Measurements from ENCODE around the gene RIC1.
"Not testable (repeated sequence)": the region's sequence is repeated elsewhere in the genome, so short reads cannot be mapped to it uniquely, and the experiment has no call there.

The RIC1 gene

GRCh38 chr9:5628530-5629311 lies at the start of gene RIC1:
Gene RIC1 (plus strand): TSS chr9:5629107. CDS start chr9:5629310, 203 bp downstream.
- Histone ChIP-seq H3K27me3 (ENCODE audit: insufficient read depth, low read length) (no peaks in the 10 kb centered on the region), H3F3A (ENCODE audit: insufficient read depth, low read length) (peaks cover 14% of the 10 kb centered on the region), H3K36me3 (ENCODE audit: insufficient read depth, low read length) (peaks cover 2% of the 10 kb centered on the region), H3K4me2 (ENCODE audit: low read length) (peak within 1 kb of the TSS; percentile 95), H3K27ac (ENCODE audit: low read depth, low read length, poor library complexity, severe bottlenecking) (peak within 1 kb of the TSS; percentile 99), H2AFZ (ENCODE audit: low read length) (no peak within 1 kb of the TSS), H4K20me1 (ENCODE audit: insufficient read depth, low read length) (no peaks in the 10 kb centered on the region; the same call in 1 of the 2 replicates), H3K4me3 (ENCODE audit: low read depth, low read length, poor library complexity, severe bottlenecking) (peak within 1 kb of the TSS; percentile 68), H3K9me3 (ENCODE audit: low read length) (peaks cover under 1% of the 10 kb centered on the region; the same call in 1 of the 2 replicates), H3K9me2 (ENCODE audit: low read depth, low read length) (no peaks in the 10 kb centered on the region), H3K79me2 (ENCODE audit: insufficient read depth, low read length) (peaks cover 68% of the 10 kb centered on the region), H3K9ac (ENCODE audit: low read length) (peak within 1 kb of the TSS; percentile 82), H3K4me1 (ENCODE audit: insufficient read depth, low read length, severe bottlenecking) (peaks cover 70% of the 10 kb centered on the region)
- TF ChIP-seq EZH2 (IDR thresholded peaks at IDR 0.05; ENCODE audit: borderline replicate concordance, low read length) (no peak), CTCF (IDR thresholded peaks at IDR 0.05; ENCODE audit: low read length) (no peak)

GRCh38 chr9:5579881-5580280 lies 49.0 kb upstream of the RIC1 start:
- TF ChIP-seq EZH2 (IDR thresholded peaks at IDR 0.05; ENCODE audit: borderline replicate concordance, low read length) (no peak), CTCF (IDR thresholded peaks at IDR 0.05; ENCODE audit: low read length) (no peak)
- no peak overlapping the region for H2AFZ ChIP-seq (ENCODE audit: low read length)
- H3K9me3 ChIP-seq (ENCODE audit: low read length): no peaks in the 10 kb centered on the region
- no peaks in the 10 kb centered on the region for H3K9me2 ChIP-seq (ENCODE audit: low read depth, low read length)
- no peaks in the 10 kb centered on the region for H3K36me3 ChIP-seq (ENCODE audit: insufficient read depth, low read length)
- H4K20me1 ChIP-seq (ENCODE audit: insufficient read depth, low read length): no peaks in the 10 kb centered on the region
- H3K4me2 ChIP-seq (ENCODE audit: low read length): no peak overlapping the region
- H3K9ac ChIP-seq (ENCODE audit: low read length): no peak overlapping the region
- H3K27me3 ChIP-seq (ENCODE audit: insufficient read depth, low read length): no peaks in the 10 kb centered on the region
- H3K79me2 ChIP-seq (ENCODE audit: insufficient read depth, low read length): no peaks in the 10 kb centered on the region
- no peak overlapping the region for H3K27ac ChIP-seq (ENCODE audit: low read depth, low read length, poor library complexity, severe bottlenecking)
- no peak overlapping the region for H3K4me3 ChIP-seq (ENCODE audit: low read depth, low read length, poor library complexity, severe bottlenecking)
- H3F3A ChIP-seq (ENCODE audit: insufficient read depth, low read length): no peaks in the 10 kb centered on the region
- peaks cover 31% of the 10 kb centered on the region for H3K4me1 ChIP-seq (ENCODE audit: insufficient read depth, low read length, severe bottlenecking)

- Histone ChIP-seq H3F3A (ENCODE audit: insufficient read depth, low read length) (no peaks in the 10 kb centered on the region), H2AFZ (ENCODE audit: low read length) (no peak overlapping the region), H3K4me2 (ENCODE audit: low read length) (no peak overlapping the region), H3K27ac (ENCODE audit: low read depth, low read length, poor library complexity, severe bottlenecking) (no peak overlapping the region), H3K27me3 (ENCODE audit: insufficient read depth, low read length) (no peaks in the 10 kb centered on the region), H3K36me3 (ENCODE audit: insufficient read depth, low read length) (no peaks in the 10 kb centered on the region), H3K4me1 (ENCODE audit: insufficient read depth, low read length, severe bottlenecking) (peaks cover 31% of the 10 kb centered on the region), H4K20me1 (ENCODE audit: insufficient read depth, low read length) (no peaks in the 10 kb centered on the region), H3K9me3 (ENCODE audit: low read length) (no peaks in the 10 kb centered on the region), H3K9ac (ENCODE audit: low read length) (no peak overlapping the region), H3K4me3 (ENCODE audit: low read depth, low read length, poor library complexity, severe bottlenecking) (no peak overlapping the region), H3K9me2 (ENCODE audit: low read depth, low read length) (no peaks in the 10 kb centered on the region), H3K79me2 (ENCODE audit: insufficient read depth, low read length) (no peaks in the 10 kb centered on the region)
- no peak for TF ChIP-seq EZH2 (IDR thresholded peaks at IDR 0.05; ENCODE audit: borderline replicate concordance, low read length)
These were observed 48.3 kb upstream of the RIC1 start for GRCh38 chr9:5580650-5581049.

GRCh38 chr9:5581706-5582105 lies 47.2 kb upstream of the RIC1 start:
- H3K79me2 ChIP-seq (ENCODE audit: insufficient read depth, low read length); H3K4me2 ChIP-seq (ENCODE audit: low read length); H3K27ac ChIP-seq (ENCODE audit: low read depth, low read length, poor library complexity, severe bottlenecking); H3F3A ChIP-seq (ENCODE audit: insufficient read depth, low read length); H3K27me3 ChIP-seq (ENCODE audit: insufficient read depth, low read length); H3K4me3 ChIP-seq (ENCODE audit: low read depth, low read length, poor library complexity, severe bottlenecking); H3K9ac ChIP-seq (ENCODE audit: low read length); H3K36me3 ChIP-seq (ENCODE audit: insufficient read depth, low read length); H4K20me1 ChIP-seq (ENCODE audit: insufficient read depth, low read length); H3K9me3 ChIP-seq (ENCODE audit: low read length); H3K9me2 ChIP-seq (ENCODE audit: low read depth, low read length); H2AFZ ChIP-seq (ENCODE audit: low read length): not testable (repeated sequence)
- peaks cover 39% of the 10 kb centered on the region for H3K4me1 ChIP-seq (ENCODE audit: insufficient read depth, low read length, severe bottlenecking)
